Gastroesophageal sphincter (tissue), 3 donors: ENCODE data around the gene ASTL.

Experiments used
- EP300 ChIP-seq: sonication (generic); formaldehyde crosslinking; IDR thresholded peaks from one replicate; pipeline ENCODE4 v1.6.1; 2017; ENCODE audit warnings: antibody characterized with exemption, mild to moderate bottlenecking
- POLR2A ChIP-seq, 2 donors: fragments of 450-650 bp; IDR thresholded peaks; one replicate each; pipeline ENCODE4 v1.6.1; 2017; ENCODE audit warnings: antibody characterized with exemption in 2 of 2, mild to moderate bottlenecking in 2 of 2, moderate library complexity in 1 of 2
- POLR2AphosphoS5 ChIP-seq: sonication (generic); formaldehyde crosslinking; IDR thresholded peaks from one replicate; pipeline ENCODE4 v1.6.1; 2017; ENCODE audit warnings: antibody characterized with exemption
- TF ChIP-seq, protein P1 (sequence below), 4 experiments: fragments of 200-600 bp in 2 of 4; fragments of 450-650 bp in 2 of 4; sonication (generic) in 1 of 4; IDR thresholded peaks; one replicate each; pipeline ENCODE4 v1.5.1; 2017 to 2019; ENCODE audit warnings: antibody characterized with exemption in 4 of 4, mild to moderate bottlenecking in 2 of 4, moderate library complexity in 2 of 4

DNA sequence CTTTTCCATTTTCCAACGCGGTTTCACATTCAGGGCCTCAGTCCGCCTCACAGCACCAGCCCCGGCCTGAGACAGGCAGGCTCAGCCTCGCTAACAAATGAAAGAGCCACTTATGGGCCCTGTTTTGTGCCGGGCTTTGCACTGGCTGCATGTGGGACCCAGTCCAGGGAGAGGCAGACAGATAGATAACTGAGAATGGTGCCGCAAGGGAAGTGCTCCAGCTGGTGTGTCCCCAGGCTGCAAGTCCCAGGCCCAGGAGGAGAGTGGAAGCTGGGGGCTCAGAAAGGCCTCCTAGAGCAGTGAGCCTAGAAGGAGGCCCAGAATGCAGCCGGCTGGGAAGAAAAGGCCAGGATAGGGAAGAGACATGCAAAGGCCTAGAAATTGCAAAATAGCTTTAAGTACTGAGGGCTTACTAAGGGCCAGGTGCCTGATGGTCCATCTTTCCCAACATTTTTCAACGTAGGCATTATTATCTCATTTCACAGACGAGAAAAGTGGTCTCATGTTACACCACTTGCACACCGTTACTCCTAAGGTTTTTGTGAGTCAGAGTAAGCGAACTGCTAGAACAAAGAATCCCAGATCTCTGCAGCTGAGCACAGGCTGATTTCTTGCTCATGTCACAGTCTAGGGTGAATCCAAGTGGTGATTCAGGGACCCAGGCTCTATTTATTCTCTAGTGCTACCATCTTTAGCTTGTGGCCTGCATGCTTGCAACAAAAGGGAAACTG is 47.9 kb downstream of the ASTL start:
- TF ChIP-seq, protein P1, sequence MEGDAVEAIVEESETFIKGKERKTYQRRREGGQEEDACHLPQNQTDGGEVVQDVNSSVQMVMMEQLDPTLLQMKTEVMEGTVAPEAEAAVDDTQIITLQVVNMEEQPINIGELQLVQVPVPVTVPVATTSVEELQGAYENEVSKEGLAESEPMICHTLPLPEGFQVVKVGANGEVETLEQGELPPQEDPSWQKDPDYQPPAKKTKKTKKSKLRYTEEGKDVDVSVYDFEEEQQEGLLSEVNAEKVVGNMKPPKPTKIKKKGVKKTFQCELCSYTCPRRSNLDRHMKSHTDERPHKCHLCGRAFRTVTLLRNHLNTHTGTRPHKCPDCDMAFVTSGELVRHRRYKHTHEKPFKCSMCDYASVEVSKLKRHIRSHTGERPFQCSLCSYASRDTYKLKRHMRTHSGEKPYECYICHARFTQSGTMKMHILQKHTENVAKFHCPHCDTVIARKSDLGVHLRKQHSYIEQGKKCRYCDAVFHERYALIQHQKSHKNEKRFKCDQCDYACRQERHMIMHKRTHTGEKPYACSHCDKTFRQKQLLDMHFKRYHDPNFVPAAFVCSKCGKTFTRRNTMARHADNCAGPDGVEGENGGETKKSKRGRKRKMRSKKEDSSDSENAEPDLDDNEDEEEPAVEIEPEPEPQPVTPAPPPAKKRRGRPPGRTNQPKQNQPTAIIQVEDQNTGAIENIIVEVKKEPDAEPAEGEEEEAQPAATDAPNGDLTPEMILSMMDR (IDR thresholded peaks at IDR 0.05) = no peak
- TF ChIP-seq POLR2A (IDR thresholded peaks at IDR 0.05) = no peak
- no peak for TF ChIP-seq POLR2AphosphoS5
- TF ChIP-seq EP300 = no peak
